Measurements from ENCODE around the gene PRKAR1B. TPM values are rescaled to one million over a fixed set of nuclear protein-coding genes. Genes with fewer than 3 reads are reported as not detected.

PRKAR1B gene
- total RNA-seq, 4 donors from 2014 or later, result 7.3 to 15.6 (median 12.3) TPM

- Histone ChIP-seq H3K36me3 (no peaks in the 10 kb centered on the region), H3K4me1 (no peaks in the 10 kb centered on the region), H3K27ac (no peak overlapping the region), H3K27me3 (no peaks in the 10 kb centered on the region), H3K4me3 (replicated peaks in 1 of 3) (no peak overlapping the region), H3K9me3 (no peaks in the 10 kb centered on the region)
- no peak for DNase-seq
- 96 to 98% methylated on average over 8 of the region's 8 CpGs for whole genome bisulfite sequencing, 2 donors
- intact Hi-C loops (cut with DNase I), result no loop called here
- TF ChIP-seq POLR2A (IDR thresholded peaks at IDR 0.05), result no peak
- TF ChIP-seq CTCF (IDR thresholded peaks at IDR 0.05), result no peak
These were observed 103.6 kb downstream of the PRKAR1B start for GRCh38 chr7:623464-623863.

- Histone ChIP-seq H3K27me3 (no peaks in the 10 kb centered on the region), H3K4me3 (replicated peaks in 1 of 3) (no peak overlapping the region), H3K27ac (no peak overlapping the region), H3K36me3 (no peaks in the 10 kb centered on the region), H3K4me1 (no peaks in the 10 kb centered on the region), H3K9me3 (no peaks in the 10 kb centered on the region)
- no peak for DNase-seq
- intact Hi-C loops (cut with DNase I), result no loop called here
- WGBS, 2 donors, result 74% methylated on average over 6 to 8 of the region's 8 CpGs
- no peak for TF ChIP-seq POLR2A (IDR thresholded peaks at IDR 0.05)
- TF ChIP-seq CTCF (IDR thresholded peaks at IDR 0.05), result no peak
These were observed 105.4 kb downstream of the PRKAR1B start for GRCh38 chr7:621572-622285.

- Histone ChIP-seq H3K4me3 (replicated peaks in 1 of 3) (no peak overlapping the region), H3K27ac (no peak overlapping the region), H3K27me3 (no peaks in the 10 kb centered on the region), H3K36me3 (no peaks in the 10 kb centered on the region), H3K9me3 (no peaks in the 10 kb centered on the region), H3K4me1 (no peaks in the 10 kb centered on the region)
- no peak for DNase-seq
- intact Hi-C loops (cut with DNase I), result no loop called here
- no peak for TF ChIP-seq CTCF (IDR thresholded peaks at IDR 0.05)
- TF ChIP-seq POLR2A (IDR thresholded peaks at IDR 0.05), result no peak
These were observed 106.2 kb downstream of the PRKAR1B start for GRCh38 chr7:620885-621284.

GRCh38 chr7:620056-620455, 107.0 kb downstream of the PRKAR1B start:
- intact Hi-C loops (cut with DNase I), result no loop called here

GRCh38 chr7:619368-619840, 107.7 kb downstream of the PRKAR1B start:
- Histone ChIP-seq H3K27me3 (no peaks in the 10 kb centered on the region), H3K27ac (no peak overlapping the region), H3K4me1 (no peaks in the 10 kb centered on the region), H3K4me3 (replicated peaks in 1 of 3) (no peak overlapping the region), H3K9me3 (no peaks in the 10 kb centered on the region), H3K36me3 (no peaks in the 10 kb centered on the region)
- no peak for DNase-seq
- no peak for TF ChIP-seq POLR2A (IDR thresholded peaks at IDR 0.05)
- no peak for TF ChIP-seq CTCF (IDR thresholded peaks at IDR 0.05)
- 95 to 96% methylated on average over 5 of the region's 5 CpGs for WGBS, 2 donors
- intact Hi-C loops (cut with DNase I), result no loop called here

More at GRCh38 chr7:620056-620455, 107.0 kb downstream of the PRKAR1B start:
- Histone ChIP-seq H3K27ac (no peak overlapping the region), H3K4me3 (replicated peaks in 1 of 3) (no peak overlapping the region), H3K4me1 (no peaks in the 10 kb centered on the region), H3K36me3 (no peaks in the 10 kb centered on the region), H3K27me3 (no peaks in the 10 kb centered on the region), H3K9me3 (no peaks in the 10 kb centered on the region)
- 84% methylated on average over 5 of the region's 5 CpGs for WGBS, 2 donors
- no peak for TF ChIP-seq POLR2A (IDR thresholded peaks at IDR 0.05)
- DNase-seq, result no peak

All from thyroid gland (tissue), 4 donors.